BE2C (cell line): ENCODE measurements around the gene SYAP1.
"Not testable (repeated sequence)": the region's sequence is repeated elsewhere in the genome, so short reads cannot be mapped to it uniquely, and the experiment has no call there.

Source experiments
- DNase-seq: peaks from one replicate; pipeline ENCODE4 v3.0.0-alpha.2; 2020
- H3K27me3 ChIP-seq: fragments of 250-450 bp; sonication (Bioruptor Pico); 2 replicates; pipeline ENCODE4 v1.5.1; 2020; ENCODE audit warnings: mild to moderate bottlenecking
- H3K36me3 ChIP-seq: fragments of 250-450 bp; sonication (Bioruptor Pico); 2 replicates; pipeline ENCODE4 v1.5.1; 2020; ENCODE audit warnings: mild to moderate bottlenecking
- H3K4me1 ChIP-seq: fragments of 250-450 bp; sonication (Bioruptor Pico); 2 replicates; pipeline ENCODE4 v1.5.1; 2020
- H3K4me3 ChIP-seq: 2 replicates; pipeline ENCODE4 v1.5.1; 2011; ENCODE audit warnings: low read depth, low read length
- H3K9me3 ChIP-seq: fragments of 250-450 bp; sonication (Bioruptor Pico); 2 replicates; pipeline ENCODE4 v1.5.1; 2020
- TF ChIP-seq, protein P1 (sequence below): IDR thresholded peaks from 2 replicates; pipeline ENCODE4 v1.5.1; 2012; ENCODE audit warnings: mild to moderate bottlenecking, low read depth, low read length

Gene SYAP1

GRCh38 chrX:16771483-16772398, 52.3 kb downstream of the SYAP1 start:
- no peak overlapping the region for H3K4me3 ChIP-seq
- no peaks in the 10 kb centered on the region for H3K27me3 ChIP-seq
- peak; percentile 58 for DNase-seq
- H3K9me3 ChIP-seq = no peaks in the 10 kb centered on the region
- no peaks in the 10 kb centered on the region for H3K36me3 ChIP-seq
- H3K4me1 ChIP-seq = peaks cover 7% of the 10 kb centered on the region
- TF ChIP-seq, protein P1, sequence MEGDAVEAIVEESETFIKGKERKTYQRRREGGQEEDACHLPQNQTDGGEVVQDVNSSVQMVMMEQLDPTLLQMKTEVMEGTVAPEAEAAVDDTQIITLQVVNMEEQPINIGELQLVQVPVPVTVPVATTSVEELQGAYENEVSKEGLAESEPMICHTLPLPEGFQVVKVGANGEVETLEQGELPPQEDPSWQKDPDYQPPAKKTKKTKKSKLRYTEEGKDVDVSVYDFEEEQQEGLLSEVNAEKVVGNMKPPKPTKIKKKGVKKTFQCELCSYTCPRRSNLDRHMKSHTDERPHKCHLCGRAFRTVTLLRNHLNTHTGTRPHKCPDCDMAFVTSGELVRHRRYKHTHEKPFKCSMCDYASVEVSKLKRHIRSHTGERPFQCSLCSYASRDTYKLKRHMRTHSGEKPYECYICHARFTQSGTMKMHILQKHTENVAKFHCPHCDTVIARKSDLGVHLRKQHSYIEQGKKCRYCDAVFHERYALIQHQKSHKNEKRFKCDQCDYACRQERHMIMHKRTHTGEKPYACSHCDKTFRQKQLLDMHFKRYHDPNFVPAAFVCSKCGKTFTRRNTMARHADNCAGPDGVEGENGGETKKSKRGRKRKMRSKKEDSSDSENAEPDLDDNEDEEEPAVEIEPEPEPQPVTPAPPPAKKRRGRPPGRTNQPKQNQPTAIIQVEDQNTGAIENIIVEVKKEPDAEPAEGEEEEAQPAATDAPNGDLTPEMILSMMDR = no peak

DNA sequence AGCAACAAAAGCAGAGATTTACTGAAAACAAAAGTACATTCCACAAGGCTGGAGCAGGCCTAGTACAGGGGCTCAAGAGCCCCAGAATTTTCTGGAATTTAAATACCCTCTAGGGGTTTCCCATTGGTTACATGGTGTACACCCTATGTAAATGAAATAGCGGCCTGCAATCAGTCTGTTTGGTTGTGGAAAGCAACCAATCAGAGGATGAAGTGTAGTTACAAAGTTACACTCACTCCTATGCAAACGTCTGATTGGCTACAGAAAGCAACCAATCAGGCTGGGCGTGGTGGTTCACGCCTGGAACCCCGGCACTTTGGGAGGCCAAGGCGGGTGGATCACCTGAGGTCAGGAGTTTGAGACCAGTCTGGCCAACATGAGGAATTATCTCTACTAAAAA, 53.0 kb downstream of the SYAP1 start:
- TF ChIP-seq, protein P1 = no peak

GRCh38 chrX:16774746-16775145, 55.3 kb downstream of the SYAP1 start:
- no peak for DNase-seq
- H3K27me3 ChIP-seq = no peaks in the 10 kb centered on the region
- peaks cover 7% of the 10 kb centered on the region for H3K4me1 ChIP-seq
- no peaks in the 10 kb centered on the region for H3K9me3 ChIP-seq
- H3K4me3 ChIP-seq = no peak overlapping the region
- TF ChIP-seq, protein P1 = no peak
- no peaks in the 10 kb centered on the region for H3K36me3 ChIP-seq

More for the DNA sequence above, 53.0 kb downstream of the SYAP1 start:
- Histone ChIP-seq H3K4me1 (peaks cover 7% of the 10 kb centered on the region), H3K9me3 (no peaks in the 10 kb centered on the region), H3K36me3 (no peaks in the 10 kb centered on the region), H3K27me3 (no peaks in the 10 kb centered on the region), H3K4me3 (no peak overlapping the region)
- peak; percentile 6 for DNase-seq

- DNase-seq = no peak
- TF ChIP-seq, protein P1 = no peak
- Histone ChIP-seq H3K4me3 (no peak overlapping the region), H3K36me3 (no peaks in the 10 kb centered on the region), H3K27me3 (no peaks in the 10 kb centered on the region), H3K9me3 (no peaks in the 10 kb centered on the region), H3K4me1 (no peaks in the 10 kb centered on the region)
Observed at GRCh38 chrX:16778545-16778944, 59.1 kb downstream of the SYAP1 start.

DNA sequence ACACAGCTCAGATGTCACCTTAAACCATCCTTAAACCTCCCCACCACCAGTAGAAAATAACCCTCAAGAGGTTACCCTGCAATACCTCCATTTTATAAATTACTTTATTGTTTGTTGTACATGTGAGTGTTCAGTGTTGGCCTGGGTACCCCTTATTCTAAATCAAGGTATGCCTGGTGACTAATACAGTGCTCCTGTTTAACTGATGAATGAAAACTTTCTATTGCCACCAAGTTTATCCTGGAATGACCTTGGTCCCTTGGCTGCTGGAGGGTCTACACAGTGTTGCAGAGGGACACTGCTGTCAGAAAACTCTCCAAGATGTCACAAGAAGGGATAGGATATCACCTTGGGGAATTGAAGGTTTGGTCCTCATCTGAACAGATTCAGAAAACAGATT, 59.6 kb downstream of the SYAP1 start:
- TF ChIP-seq, protein P1 = no peak

DNA sequence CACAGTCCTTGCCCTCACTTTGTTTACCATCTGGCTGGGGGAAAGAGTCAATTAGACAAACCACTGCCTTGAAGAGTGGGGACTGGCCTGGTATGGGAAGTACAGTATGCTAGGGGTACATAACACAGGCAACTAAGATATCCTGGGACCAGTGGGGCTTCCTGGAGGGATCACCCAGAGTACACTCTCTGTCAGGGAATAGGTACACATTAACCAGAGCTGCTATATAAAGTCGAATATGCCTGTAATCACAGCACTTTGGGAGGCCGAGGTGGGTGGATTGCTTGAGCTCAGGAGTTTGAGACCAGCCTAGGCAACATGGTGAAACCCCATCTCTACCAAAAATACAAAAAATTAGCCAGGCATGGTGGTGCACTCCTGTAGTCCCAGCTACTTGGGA, 60.4 kb downstream of the SYAP1 start:
- not testable (repeated sequence) for H3K9me3 ChIP-seq, H3K27me3 ChIP-seq, H3K36me3 ChIP-seq

More for the DNA sequence above, 59.6 kb downstream of the SYAP1 start:
- H3K36me3 ChIP-seq = no peaks in the 10 kb centered on the region
- no peaks in the 10 kb centered on the region for H3K9me3 ChIP-seq
- no peak overlapping the region for H3K4me3 ChIP-seq
- H3K4me1 ChIP-seq = no peaks in the 10 kb centered on the region
- H3K27me3 ChIP-seq = no peaks in the 10 kb centered on the region
- DNase-seq = no peak

More for the DNA sequence above, 60.4 kb downstream of the SYAP1 start:
- not testable (repeated sequence) for DNase-seq, H3K4me1 ChIP-seq, H3K4me3 ChIP-seq
